Measurements from ENCODE around the gene TPP1.

Gene TPP1

DNA sequence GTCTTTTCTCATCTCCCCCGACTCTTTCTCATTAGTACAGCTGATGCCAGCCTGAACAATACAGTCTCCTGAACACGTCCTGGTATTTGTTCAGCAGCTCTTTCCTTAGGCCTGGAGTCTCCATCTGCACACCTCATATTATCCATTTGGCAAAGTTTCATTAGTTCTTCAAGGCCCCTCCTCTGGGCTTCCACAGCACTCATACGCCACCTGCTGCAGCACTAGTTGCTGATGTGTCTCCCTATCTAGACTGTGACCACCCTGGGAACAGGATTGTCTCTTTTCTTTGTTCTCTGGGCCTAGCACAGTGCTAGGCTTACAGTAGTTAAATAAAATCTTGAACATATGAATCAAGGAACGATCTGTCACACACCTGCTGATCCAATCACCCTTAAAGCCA lies 19.2 kb upstream of the TPP1 start:
- 0 out of 2 replicates have a peak overlapping the region, but pooled peaks have one; percentile 9 for H3K27ac ChIP-seq
- TF ChIP-seq ZFX (IDR thresholded peaks at IDR 0.05; ENCODE audit: borderline replicate concordance), result no peak
- TF ChIP-seq, protein P1, sequence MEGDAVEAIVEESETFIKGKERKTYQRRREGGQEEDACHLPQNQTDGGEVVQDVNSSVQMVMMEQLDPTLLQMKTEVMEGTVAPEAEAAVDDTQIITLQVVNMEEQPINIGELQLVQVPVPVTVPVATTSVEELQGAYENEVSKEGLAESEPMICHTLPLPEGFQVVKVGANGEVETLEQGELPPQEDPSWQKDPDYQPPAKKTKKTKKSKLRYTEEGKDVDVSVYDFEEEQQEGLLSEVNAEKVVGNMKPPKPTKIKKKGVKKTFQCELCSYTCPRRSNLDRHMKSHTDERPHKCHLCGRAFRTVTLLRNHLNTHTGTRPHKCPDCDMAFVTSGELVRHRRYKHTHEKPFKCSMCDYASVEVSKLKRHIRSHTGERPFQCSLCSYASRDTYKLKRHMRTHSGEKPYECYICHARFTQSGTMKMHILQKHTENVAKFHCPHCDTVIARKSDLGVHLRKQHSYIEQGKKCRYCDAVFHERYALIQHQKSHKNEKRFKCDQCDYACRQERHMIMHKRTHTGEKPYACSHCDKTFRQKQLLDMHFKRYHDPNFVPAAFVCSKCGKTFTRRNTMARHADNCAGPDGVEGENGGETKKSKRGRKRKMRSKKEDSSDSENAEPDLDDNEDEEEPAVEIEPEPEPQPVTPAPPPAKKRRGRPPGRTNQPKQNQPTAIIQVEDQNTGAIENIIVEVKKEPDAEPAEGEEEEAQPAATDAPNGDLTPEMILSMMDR (IDR thresholded peaks at IDR 0.05), result no peak

DNA sequence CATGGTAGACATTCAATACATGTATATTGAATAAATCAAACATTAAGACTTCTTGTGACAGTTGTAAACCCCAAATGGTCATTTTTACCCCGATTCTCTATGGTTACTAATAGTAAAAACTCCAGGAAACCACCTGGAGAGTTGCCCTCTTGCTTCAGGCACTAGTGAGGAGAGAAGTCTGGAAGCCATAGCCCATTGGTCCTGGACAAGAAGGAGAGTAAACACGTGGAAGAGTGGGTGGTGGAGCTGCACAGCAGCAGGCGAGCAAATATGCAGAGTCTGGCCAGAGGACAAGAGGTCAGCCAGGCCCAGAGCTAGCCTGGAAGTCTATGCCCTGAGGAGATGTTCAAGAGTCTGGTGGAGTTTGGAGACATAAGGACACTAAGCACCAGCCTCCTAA lies 18.6 kb upstream of the TPP1 start:
- TF ChIP-seq ZFX (IDR thresholded peaks at IDR 0.05; ENCODE audit: borderline replicate concordance), result no peak
- TF ChIP-seq, protein P1 (IDR thresholded peaks at IDR 0.05), result no peak
- H3K27ac ChIP-seq, result 0 out of 2 replicates have a peak overlapping the region, but pooled peaks have one; percentile 9

DNA sequence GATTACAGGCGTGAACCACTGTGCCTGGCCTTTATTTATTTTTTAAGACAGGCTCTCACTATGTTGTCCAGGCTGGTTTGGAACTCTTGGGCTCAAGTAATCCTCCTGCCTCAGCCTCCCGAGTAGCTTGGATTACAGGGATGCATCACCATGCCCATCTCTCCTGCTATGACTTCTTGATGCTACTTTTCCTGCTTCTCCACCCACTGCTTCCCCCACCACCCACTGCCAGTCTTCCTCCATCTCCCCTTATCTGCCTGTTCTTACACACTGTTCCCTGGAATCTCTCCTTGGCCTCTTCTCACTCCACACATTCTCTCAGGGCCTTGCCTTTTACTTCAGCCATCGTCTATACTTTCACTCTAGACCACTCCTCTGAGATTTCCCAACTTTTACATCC lies 17.3 kb upstream of the TPP1 start:
- TF ChIP-seq ZFX (IDR thresholded peaks at IDR 0.05; ENCODE audit: borderline replicate concordance), result no peak
- TF ChIP-seq, protein P1 (IDR thresholded peaks at IDR 0.05), result no peak
- no peak overlapping the region for H3K27ac ChIP-seq

DNA sequence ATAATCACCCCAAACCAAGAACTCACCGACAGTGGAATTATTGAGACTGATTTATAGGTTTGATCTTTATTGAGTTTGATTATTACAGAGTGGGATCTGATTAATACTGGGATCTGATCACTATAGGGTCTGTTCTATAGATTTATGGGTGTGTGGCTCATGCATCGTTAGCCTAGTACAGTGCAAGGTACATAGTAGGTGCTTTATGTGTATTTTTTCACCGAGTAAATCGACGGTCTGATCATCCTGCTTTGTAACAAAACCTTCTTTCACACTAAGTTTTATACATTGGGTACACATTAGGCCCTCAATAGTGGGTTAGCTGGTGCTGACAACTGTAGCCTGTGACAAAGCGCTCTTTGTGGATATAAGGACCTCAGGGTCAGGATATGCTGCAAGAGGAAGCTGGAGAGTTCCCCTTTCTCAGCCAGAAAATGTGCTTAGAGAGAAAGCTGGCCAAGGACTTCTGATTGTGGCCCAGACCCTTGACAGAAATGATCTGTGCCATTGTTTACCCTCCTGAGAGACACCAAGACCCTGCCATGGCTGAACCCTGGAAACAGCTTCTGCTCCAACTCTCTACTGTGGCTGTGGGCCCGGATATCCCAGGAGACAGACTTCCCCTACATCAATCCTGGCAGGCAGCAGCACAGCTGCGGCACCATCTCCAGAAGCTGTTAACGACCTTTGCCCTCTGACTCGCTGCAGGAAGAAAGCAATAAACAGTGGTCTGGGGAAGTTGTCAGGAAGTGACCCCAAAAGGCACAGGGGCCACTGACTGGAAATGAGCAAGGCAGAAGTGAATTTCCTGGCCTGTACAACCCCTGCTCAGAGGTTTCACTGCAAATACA lies 16.1 kb upstream of the TPP1 start:
- TF ChIP-seq ZFX (IDR thresholded peaks at IDR 0.05; ENCODE audit: borderline replicate concordance), result no peak
- no peak overlapping the region for H3K27ac ChIP-seq

DNA sequence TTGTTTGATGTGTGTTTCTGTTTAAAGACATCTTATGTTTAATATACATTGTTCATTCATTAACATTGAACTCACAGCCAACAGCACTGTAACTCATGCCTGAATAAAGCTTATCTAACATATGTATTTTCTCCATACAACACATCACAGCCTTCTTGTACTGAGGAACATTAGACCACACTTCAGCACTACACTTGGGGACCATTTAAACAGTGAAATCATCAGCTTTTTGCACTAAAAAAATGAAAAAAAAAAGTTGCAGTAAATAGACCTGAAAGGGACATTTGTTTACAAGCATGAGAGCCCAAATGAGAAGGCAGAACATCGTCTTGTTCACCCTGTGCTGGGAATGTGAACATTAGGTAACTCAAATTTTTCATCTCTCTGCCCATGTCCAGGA lies 15.3 kb upstream of the TPP1 start:
- no peak overlapping the region for H3K27ac ChIP-seq
- TF ChIP-seq, protein P1 (IDR thresholded peaks at IDR 0.05), result no peak
- TF ChIP-seq ZFX (IDR thresholded peaks at IDR 0.05; ENCODE audit: borderline replicate concordance), result no peak

DNA sequence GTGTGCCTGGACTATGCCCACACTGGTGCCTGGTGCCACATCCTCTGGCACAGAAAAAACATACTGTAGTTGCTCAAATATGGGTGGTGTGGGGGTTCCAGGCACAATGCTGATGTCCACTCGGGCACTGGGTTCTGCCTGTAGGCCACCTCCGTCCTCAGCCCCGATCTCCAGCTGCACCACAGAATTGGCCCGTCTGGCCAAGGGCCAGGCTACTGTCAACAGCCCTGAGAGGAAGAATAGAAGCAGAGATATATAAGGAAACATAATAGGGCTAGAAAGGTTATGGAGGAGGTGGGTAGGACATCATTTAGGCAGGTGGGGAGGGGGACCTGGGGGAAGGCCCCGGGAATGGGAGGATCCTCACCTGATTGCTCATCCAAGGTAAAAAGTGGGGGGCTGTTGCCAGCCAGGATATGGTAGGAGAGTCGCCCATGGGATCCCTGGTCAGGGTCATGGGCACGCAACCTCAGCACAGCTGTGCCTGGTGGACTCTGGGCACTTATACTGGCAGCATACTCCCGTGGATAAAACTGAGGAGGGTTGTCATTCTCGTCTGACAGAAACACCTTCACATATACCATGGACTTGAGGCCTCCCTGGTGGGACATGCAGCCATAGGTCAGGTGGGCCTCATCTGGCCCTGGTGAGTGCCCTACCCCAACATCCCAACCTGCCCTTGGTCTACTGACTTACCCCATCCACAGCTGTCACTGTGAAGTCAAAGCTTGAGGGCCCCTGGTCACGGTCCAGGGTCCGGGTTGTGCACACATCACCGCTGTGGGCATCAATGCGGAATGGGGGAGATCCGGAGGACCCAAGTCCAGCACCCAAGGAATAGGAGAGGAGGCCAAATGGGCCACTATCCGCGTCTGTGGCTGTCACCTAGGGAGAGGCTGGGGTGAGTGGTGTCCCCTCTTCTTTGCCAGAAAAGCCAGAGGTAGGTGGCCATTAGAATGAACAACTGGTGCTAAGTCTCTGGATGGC lies 14.5 kb upstream of the TPP1 start:
- no peak overlapping the region for H3K27ac ChIP-seq
- TF ChIP-seq, protein P1 (IDR thresholded peaks at IDR 0.05), result no peak
- no peak for TF ChIP-seq ZFX (IDR thresholded peaks at IDR 0.05; ENCODE audit: borderline replicate concordance)

Data from 22Rv1 (cell line).